ENCODE measurements around the gene SCYL1. TPM values are rescaled to one million over a fixed set of nuclear protein-coding genes. Genes with fewer than 3 reads are reported as not detected.

The SCYL1 gene
- total and polyA plus RNA-seq, 2 experiments from 2014 or later, result 83.9 to 167 TPM

- Histone ChIP-seq H3K79me2 (no peaks in the 10 kb centered on the region), H3K4me2 (no peak overlapping the region), H3K9me2 (replicated peaks; ENCODE audit: insufficient read depth) (no peaks in the 10 kb centered on the region), H3K4me3 (no peak overlapping the region), H3K27me3 (no peaks in the 10 kb centered on the region), H3K36me3 (replicated peaks; ENCODE audit: insufficient read depth, low read depth) (no peaks in the 10 kb centered on the region), H3K27ac (no peak overlapping the region), H4K20me1 (ENCODE audit: insufficient read depth, poor library complexity, severe bottlenecking) (peaks cover 23% of the 10 kb centered on the region), H3K4me1 (ENCODE audit: insufficient read depth) (peaks cover 24% of the 10 kb centered on the region), H2AFZ (no peak overlapping the region), H3K9me3 (ENCODE audit: low read depth) (no peaks in the 10 kb centered on the region)
- DNase-seq (ENCODE audit: low spot score), result peak; percentile 17
- TF ChIP-seq EZH2 (IDR thresholded peaks at IDR 0.05; ENCODE audit: borderline replicate concordance) (no peak), EZH2phosphoT487 (IDR thresholded peaks at IDR 0.05; ENCODE audit: low read depth, severe bottlenecking, unreplicated experiment) (no peak)
- TF ChIP-seq, protein P1, sequence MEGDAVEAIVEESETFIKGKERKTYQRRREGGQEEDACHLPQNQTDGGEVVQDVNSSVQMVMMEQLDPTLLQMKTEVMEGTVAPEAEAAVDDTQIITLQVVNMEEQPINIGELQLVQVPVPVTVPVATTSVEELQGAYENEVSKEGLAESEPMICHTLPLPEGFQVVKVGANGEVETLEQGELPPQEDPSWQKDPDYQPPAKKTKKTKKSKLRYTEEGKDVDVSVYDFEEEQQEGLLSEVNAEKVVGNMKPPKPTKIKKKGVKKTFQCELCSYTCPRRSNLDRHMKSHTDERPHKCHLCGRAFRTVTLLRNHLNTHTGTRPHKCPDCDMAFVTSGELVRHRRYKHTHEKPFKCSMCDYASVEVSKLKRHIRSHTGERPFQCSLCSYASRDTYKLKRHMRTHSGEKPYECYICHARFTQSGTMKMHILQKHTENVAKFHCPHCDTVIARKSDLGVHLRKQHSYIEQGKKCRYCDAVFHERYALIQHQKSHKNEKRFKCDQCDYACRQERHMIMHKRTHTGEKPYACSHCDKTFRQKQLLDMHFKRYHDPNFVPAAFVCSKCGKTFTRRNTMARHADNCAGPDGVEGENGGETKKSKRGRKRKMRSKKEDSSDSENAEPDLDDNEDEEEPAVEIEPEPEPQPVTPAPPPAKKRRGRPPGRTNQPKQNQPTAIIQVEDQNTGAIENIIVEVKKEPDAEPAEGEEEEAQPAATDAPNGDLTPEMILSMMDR (IDR thresholded peaks at IDR 0.05; ENCODE audit: poor library complexity), result no peak
- 89% methylated on average over 18 of the region's 18 CpGs for WGBS (ENCODE audit: low lambda C conversion rate, missing lambda C conversion rate)
Measured at GRCh38 chr11:65537620-65538231, 12.8 kb downstream of the SCYL1 start.

GRCh38 chr11:65538232-65538914 lies 13.5 kb downstream of the SCYL1 start:
- no peak overlapping the region for H3K27ac ChIP-seq
- no peak overlapping the region for H3K4me3 ChIP-seq
- H3K9me2 ChIP-seq (replicated peaks; ENCODE audit: insufficient read depth), result no peaks in the 10 kb centered on the region
- peaks cover 23% of the 10 kb centered on the region for H4K20me1 ChIP-seq (ENCODE audit: insufficient read depth, poor library complexity, severe bottlenecking)
- H3K4me1 ChIP-seq (ENCODE audit: insufficient read depth), result peaks cover 24% of the 10 kb centered on the region
- no peaks in the 10 kb centered on the region for H3K79me2 ChIP-seq
- no peak overlapping the region for H2AFZ ChIP-seq
- DNase-seq (ENCODE audit: low spot score), result peak; percentile 12
- WGBS (ENCODE audit: low lambda C conversion rate, missing lambda C conversion rate), result 95% methylated on average over 41 of the region's 43 CpGs
- H3K27me3 ChIP-seq, result no peaks in the 10 kb centered on the region
- no peaks in the 10 kb centered on the region for H3K36me3 ChIP-seq (replicated peaks; ENCODE audit: insufficient read depth, low read depth)
- H3K4me2 ChIP-seq, result no peak overlapping the region
- H3K9me3 ChIP-seq (ENCODE audit: low read depth), result no peaks in the 10 kb centered on the region
- TF ChIP-seq EZH2phosphoT487 (IDR thresholded peaks at IDR 0.05; ENCODE audit: low read depth, severe bottlenecking, unreplicated experiment), result no peak
- TF ChIP-seq EZH2 (IDR thresholded peaks at IDR 0.05; ENCODE audit: borderline replicate concordance), result no peak
- TF ChIP-seq, protein P1 (IDR thresholded peaks at IDR 0.05; ENCODE audit: poor library complexity), result no peak

DNA sequence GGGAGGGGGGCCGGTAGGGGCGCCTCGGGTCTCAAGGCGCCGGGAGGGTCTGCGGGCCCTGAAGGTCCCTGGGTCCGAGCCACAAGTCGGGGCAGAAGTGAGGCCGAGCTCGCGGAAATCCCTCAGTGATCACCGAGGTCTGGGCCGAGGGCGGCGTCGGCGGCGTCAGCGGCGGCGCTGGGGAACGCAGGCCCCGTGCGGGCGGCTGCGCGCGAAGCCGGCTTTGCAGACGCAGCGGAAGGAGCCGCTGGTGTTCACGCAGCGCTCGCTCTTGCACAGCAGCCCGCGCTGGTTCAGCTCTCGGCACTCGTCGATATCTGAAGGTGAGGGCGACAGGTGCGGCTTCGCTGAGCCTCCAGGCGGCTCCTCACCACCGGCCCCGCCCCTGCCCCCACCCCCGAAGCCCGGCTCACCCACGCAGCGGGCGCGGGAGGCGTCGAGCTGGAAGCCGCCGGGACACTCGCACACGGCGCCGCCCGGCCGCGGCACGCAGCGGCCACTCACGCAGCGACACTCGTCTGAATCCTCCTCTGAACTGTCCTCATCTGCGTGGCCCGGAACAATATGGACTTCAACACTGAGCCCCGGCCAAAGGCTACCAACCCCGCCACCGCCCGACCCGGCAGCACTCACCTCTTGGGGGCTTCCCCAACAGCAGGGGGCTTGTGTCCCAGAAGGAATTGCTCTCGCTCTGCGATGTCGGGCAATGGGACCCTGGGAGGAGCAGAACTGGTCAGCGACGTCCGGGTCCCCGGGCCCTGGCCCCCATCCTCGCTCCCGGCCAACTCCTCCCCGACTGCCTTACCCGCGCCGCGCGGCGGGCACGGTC lies 14.2 kb downstream of the SCYL1 start:
- Histone ChIP-seq H4K20me1 (ENCODE audit: insufficient read depth, poor library complexity, severe bottlenecking) (peaks cover 23% of the 10 kb centered on the region), H2AFZ (no peak overlapping the region), H3K4me2 (peak overlapping the region; percentile 94), H3K4me1 (ENCODE audit: insufficient read depth) (peaks cover 24% of the 10 kb centered on the region), H3K27me3 (no peaks in the 10 kb centered on the region), H3K9me3 (ENCODE audit: low read depth) (no peaks in the 10 kb centered on the region), H3K9me2 (replicated peaks; ENCODE audit: insufficient read depth) (no peaks in the 10 kb centered on the region), H3K36me3 (replicated peaks; ENCODE audit: insufficient read depth, low read depth) (no peaks in the 10 kb centered on the region), H3K4me3 (no peak overlapping the region), H3K79me2 (peaks cover 2% of the 10 kb centered on the region), H3K27ac (peak overlapping the region; percentile 71)
- TF ChIP-seq, protein P1 (IDR thresholded peaks at IDR 0.05; ENCODE audit: poor library complexity), result no peak
- TF ChIP-seq EZH2phosphoT487 (IDR thresholded peaks at IDR 0.05; ENCODE audit: low read depth, severe bottlenecking, unreplicated experiment) (no peak), EZH2 (IDR thresholded peaks at IDR 0.05; ENCODE audit: borderline replicate concordance) (no peak)
- DNase-seq (ENCODE audit: low spot score), result no peak
- 58% methylated on average over 48 of the region's 92 CpGs for WGBS (ENCODE audit: low lambda C conversion rate, missing lambda C conversion rate)

Data from hepatocyte (in vitro differentiated cells).